GM12878 (cell line): ENCODE results near the gene TTC39C. TPM values are rescaled to one million over a fixed set of nuclear protein-coding genes. Genes with fewer than 3 reads are reported as not detected.

Experiments
- ATAC-seq: fragments of 200-7000 bp; cut with Tn5 transposase; 3 replicates; pipeline ENCODE4 v1.9.1; 2020; ENCODE audit warnings: mild to moderate bottlenecking, moderate library complexity
- BruUV-seq: library from RNA; stranded (reverse); fragments of 400-500 nt; replicated peaks from 2 replicates; lab custom pipeline; 2021; lab: Mats Ljungman, UMichigan
- CTCF ChIA-PET: fragments of 300-600 bp; sonication (Branson Sonifier 250); formaldehyde crosslinking; extraction: SDS; loops from one replicate; lab custom pipeline; 2021; ENCODE audit warnings: inconsistent platforms; lab: Yijun Ruan, JAX
- POLR2A ChIA-PET: fragments of 350-600 bp; formaldehyde crosslinking; extraction: SDS; loops from one replicate; lab custom pipeline; 2021; ENCODE audit warnings: inconsistent platforms; lab: Charles Lee
- RAD21 ChIA-PET: fragments of 300-600 bp; sonication (Branson Sonifier 250); formaldehyde crosslinking; loops from one replicate; lab custom pipeline; 2023; ENCODE audit warnings: antibody characterized with exemption; ENCODE audit not compliant: unreplicated experiment; lab: Charles Lee
- SMC1A ChIA-PET: fragments of 300-600 bp; sonication (Branson Sonifier 250); formaldehyde crosslinking; loops from one replicate; lab custom pipeline; 2023; ENCODE audit not compliant: unreplicated experiment, uncharacterized antibody; lab: Charles Lee
- DNase-seq: peaks from one replicate; pipeline ENCODE4 v3.0.0-alpha.2; 2011; ENCODE audit warnings: low read depth, low spot score
- FAIRE-seq: peaks from 3 replicates; lab custom pipeline; 2011; peaks lifted over from hg19 to GRCh38; lab: Jason Lieb, UNC
- H2AFZ ChIP-seq: 2 replicates; pipeline ENCODE4 v1.6.0; 2011; ENCODE audit warnings: low read depth, low read length, control low read depth; ENCODE audit not compliant: control insufficient read depth
- H3K27ac ChIP-seq: 2 replicates; pipeline ENCODE4 v1.5.1; 2011; ENCODE audit warnings: control low read depth; ENCODE audit not compliant: control insufficient read depth, insufficient read depth
- H3K27me3 ChIP-seq, 2 experiments: replicated peaks in 1 of 2; 2 replicates each; pipeline versions ENCODE4 v1.6.0 to v1.6.1; 2011; ENCODE audit warnings: low read length in 1 of 2; ENCODE audit not compliant: control insufficient read depth in 2 of 2, insufficient read depth in 2 of 2
- H3K36me3 ChIP-seq, 2 experiments: 2 replicates each; pipeline ENCODE4 v1.5.1; 2011; ENCODE audit warnings: low read length in 1 of 2; ENCODE audit not compliant: control insufficient read depth in 2 of 2, insufficient read depth in 2 of 2
- H3K4me1 ChIP-seq: 2 replicates; pipeline ENCODE4 v1.6.1; 2011; ENCODE audit warnings: mild to moderate bottlenecking, low read length, moderate library complexity, mixed read lengths; ENCODE audit not compliant: control insufficient read depth, insufficient read depth
- H3K4me2 ChIP-seq: 2 replicates; pipeline ENCODE4 v1.6.0; 2011; ENCODE audit warnings: control low read depth; ENCODE audit not compliant: control insufficient read depth, insufficient read depth
- H3K4me3 ChIP-seq: fragments of 200-600 bp; sonication (generic); 2 replicates; pipeline ENCODE4 v1.5.1; 2016
- H3K79me2 ChIP-seq: 2 replicates; pipeline ENCODE4 v1.6.0; 2011; ENCODE audit warnings: low read length; ENCODE audit not compliant: control insufficient read depth, insufficient read depth
- H3K9ac ChIP-seq: 2 replicates; pipeline ENCODE4 v1.8.0; 2011; ENCODE audit warnings: low read length, control low read depth, mixed read lengths; ENCODE audit not compliant: control insufficient read depth, insufficient read depth
- H3K9me3 ChIP-seq: replicated peaks from 3 replicates; pipeline ENCODE4 v1.5.1; 2011; ENCODE audit warnings: mild to moderate bottlenecking, low read length; ENCODE audit not compliant: control insufficient read depth, insufficient read depth
- H4K20me1 ChIP-seq: 2 replicates; pipeline ENCODE4 v1.6.0; 2011; ENCODE audit not compliant: control insufficient read depth, insufficient read depth
- ASH2L ChIP-seq: fragments of 300-600, 200-600 bp; sonication (generic); IDR thresholded peaks from 2 replicates; pipeline ENCODE4 v1.6.1; 2017; ENCODE audit warnings: low read depth, mild to moderate bottlenecking, borderline replicate concordance
- FOS ChIP-seq: IDR thresholded peaks from 3 replicates; pipeline ENCODE4 v1.6.1; 2011; ENCODE audit warnings: borderline replicate concordance; ENCODE audit not compliant: insufficient read length; ENCODE audit errors: extremely low read depth
- IKZF1 ChIP-seq: fragments of 450-650 bp; conservative IDR thresholded peaks from 2 replicates; pipeline ENCODE4 v1.6.1; 2017; ENCODE audit warnings: antibody characterized with exemption, mild to moderate bottlenecking
- JUNB ChIP-seq: IDR thresholded peaks from 2 replicates; pipeline ENCODE4 v1.6.1; 2016; ENCODE audit warnings: antibody characterized with exemption, mild to moderate bottlenecking
- KDM1A ChIP-seq: fragments of 200-600 bp; sonication (generic); IDR thresholded peaks from 2 replicates; pipeline ENCODE4 v1.6.1; 2016; ENCODE audit warnings: borderline replicate concordance
- MEF2B ChIP-seq: fragments of 450-650 bp; IDR thresholded peaks from 2 replicates; pipeline ENCODE4 v1.6.1; 2018; ENCODE audit warnings: mild to moderate bottlenecking, moderate library complexity; ENCODE audit not compliant: partially characterized antibody, poor library complexity, severe bottlenecking
- MTA2 ChIP-seq: fragments of 450-650 bp; IDR thresholded peaks from 2 replicates; pipeline ENCODE4 v1.6.1; 2016; ENCODE audit warnings: low read depth, mild to moderate bottlenecking, moderate library complexity
- MXI1 ChIP-seq: fragments of 150-350 bp; IDR thresholded peaks from 2 replicates; pipeline ENCODE4 v1.6.1; 2011; ENCODE audit warnings: low read depth, mild to moderate bottlenecking, inconsistent platforms, low read length, improper control_type of control experiment
- MYB ChIP-seq: fragments of 150-350 bp; IDR thresholded peaks from 2 replicates; pipeline ENCODE4 v1.6.1; 2014; ENCODE audit warnings: mild to moderate bottlenecking, low read depth, low read length, borderline replicate concordance
- MYC ChIP-seq: IDR thresholded peaks from 2 replicates; pipeline ENCODE4 v1.6.1; 2011; ENCODE audit warnings: mild to moderate bottlenecking, low read length, moderate library complexity, inconsistent platforms; ENCODE audit not compliant: insufficient read depth, insufficient replicate concordance, insufficient read length, severe bottlenecking
- NFYB ChIP-seq: IDR thresholded peaks from 2 replicates; pipeline ENCODE4 v1.6.1; 2011; ENCODE audit warnings: low read depth, mild to moderate bottlenecking, low read length, improper control_type of control experiment, moderate library complexity; ENCODE audit not compliant: insufficient read depth
- PAX5 ChIP-seq: IDR thresholded peaks from 2 replicates; pipeline ENCODE4 v1.6.1; 2011; ENCODE audit warnings: low read depth, low read length, borderline replicate concordance
- SPI1 ChIP-seq: IDR thresholded peaks from 2 replicates; pipeline ENCODE4 v1.6.1; 2011; ENCODE audit warnings: low read depth, mild to moderate bottlenecking, low read length, moderate library complexity, borderline replicate concordance; ENCODE audit not compliant: insufficient read depth
- STAT3 ChIP-seq: IDR thresholded peaks from 2 replicates; pipeline ENCODE4 v1.6.1; 2011; ENCODE audit warnings: low read depth, low read length, improper control_type of control experiment
- TCF12 ChIP-seq: IDR thresholded peaks from 2 replicates; pipeline ENCODE4 v1.6.1; 2011; ENCODE audit warnings: low read depth, mild to moderate bottlenecking, low read length
- ZNF217 ChIP-seq: fragments of 450-650 bp; IDR thresholded peaks from 2 replicates; pipeline ENCODE4 v1.6.1; 2017; ENCODE audit warnings: antibody characterized with exemption, mild to moderate bottlenecking
- ZSCAN29 ChIP-seq: fragments of 450-650 bp; IDR thresholded peaks from 2 replicates; pipeline ENCODE4 v1.6.1; 2017; ENCODE audit warnings: mild to moderate bottlenecking, moderate library complexity
- WGBS: methylation state at CpG from one replicate; pipeline ENCODE4 v1.1.6; 2016; ENCODE audit warnings: low lambda C conversion rate; ENCODE audit not compliant: insufficient replicate concordance, insufficient coverage; ENCODE audit errors: missing lambda C conversion rate; 5-methylcytosine and 5-hydroxymethylcytosine counted together
- in situ Hi-C: fragments of 300-500 bp; cut with MboI; formaldehyde crosslinking; loops from 9 replicates; pipeline ENCODE4 v1.14.3; 2018; ENCODE audit warnings: mixed read lengths
- intact Hi-C: fragments of 100-400 bp; cut with micrococcal nuclease; formaldehyde crosslinking; loops from one replicate; pipeline ENCODE4 v1.14.2; 2022; ENCODE audit not compliant: unreplicated experiment
- polyA plus RNA-seq, 11 experiments: library from polyadenylated mRNA; depleted of rRNA in 4 of 11; unstranded in 6 of 11; stranded (reverse) in 5 of 11; fragments of >200 nt; fragmentation: Nextera tagmentation in 4 of 11; fragmentation: Illumina TruSeq in 1 of 11; extraction: Ambion mirVana in 4 of 11; extraction: Trizol in 1 of 11; gene quantifications; 1 replicate in 1 of 11; 2 replicates in 10 of 11; pipeline versions ENCODE4 v1.2.1 to v1.2.3, GENCODE V29; 2011 to 2016; ENCODE audit warnings: inconsistent platforms in 2 of 11, missing spikeins in 2 of 11, low read depth in 1 of 11
- total RNA-seq, 4 experiments: library from RNA; depleted of rRNA in 3 of 4; stranded (reverse); fragments of >200 nt in 3 of 4; fragmentation: Illumina TruSeq in 1 of 4; extraction: Trizol in 1 of 4; gene quantifications; 2 replicates each; pipeline versions ENCODE4 v1.2.1 to v1.2.3, GENCODE V29; 2013 to 2021

Gene TTC39C
- total and polyA plus RNA-seq, 10 of the 15 experiments (the other 5 are each of a cell fraction or from before 2014, with no cell fraction given): 21.1 to 91.0 (median 64.8) TPM

- Histone ChIP-seq H3K4me2 (no peak overlapping the region), H4K20me1 (no peaks in the 10 kb centered on the region), H3K27me3 (no peaks in the 10 kb centered on the region), H3K36me3 (peaks cover 4 to 16% of the 10 kb centered on the region in 2 experiments; a peak in 3 of 4 replicates), H3K79me2 (no peaks in the 10 kb centered on the region), H3K4me3 (no peak overlapping the region), H3K4me1 (no peaks in the 10 kb centered on the region; the same call in 1 of the 2 replicates), H3K9ac (no peak overlapping the region), H3K9me3 (no peaks in the 10 kb centered on the region), H3K27ac (no peak overlapping the region), H2AFZ (no peak overlapping the region)
- intact Hi-C loops: no loop called here
- in situ Hi-C loops: no loop called here
- WGBS: 83% methylated on average over 7 of the region's 7 CpGs
- ChIA-PET RAD21 (interaction anchor here (0.7 kb wide), 1 partner anchor 48 kb away, joined by 3 read pairs; no protein-coding TSS in a partner anchor), SMC1A (interaction anchor here (0.6 to 2.0 kb wide), 5 partner anchors 9 to 65 kb away, joined by 3 to 8 read pairs (median 3); no protein-coding TSS in a partner anchor), CTCF (interaction anchor here (1.2 kb wide), 1 partner anchor 37 kb away, joined by 6 read pairs; no protein-coding TSS in a partner anchor), POLR2A (no interaction called here)
- no TSS peak for BruUV-seq
- ATAC-seq (no peak), DNase-seq (no peak), FAIRE-seq (no peak)
- no peak for TF ChIP-seq MTA2
- TF ChIP-seq ZNF217: no peak
- TF ChIP-seq TCF12: no peak
- TF ChIP-seq ZSCAN29: no peak
- TF ChIP-seq ASH2L: no peak
- no peak for TF ChIP-seq NFYB
- TF ChIP-seq FOS: no peak
- TF ChIP-seq MXI1: no peak
- no peak for TF ChIP-seq MYB
- no peak for TF ChIP-seq STAT3
- no peak for TF ChIP-seq PAX5
- no peak for TF ChIP-seq MEF2B
- TF ChIP-seq SPI1: no peak
- no peak for TF ChIP-seq MYC
- TF ChIP-seq IKZF1: no peak
- TF ChIP-seq JUNB: no peak
- no peak for TF ChIP-seq KDM1A
Measured at GRCh38 chr18:24080861-24081260, 66.3 kb downstream of the TTC39C start.
